IMR-90 (cell line): ENCODE results near the gene ORMDL2. TPM values are rescaled to one million over a fixed set of nuclear protein-coding genes. Genes with fewer than 3 reads are reported as not detected.

Experiments
- ATAC-seq: fragments of 200-7000 bp; cut with Tn5 transposase; 2 replicates; pipeline ENCODE4 v1.9.1; 2020; ENCODE audit warnings: low read depth, mild to moderate bottlenecking, moderate library complexity
- BruUV-seq: library from RNA; stranded (reverse); fragments of 400-500 nt; replicated peaks from 2 replicates; lab custom pipeline; 2021; lab: Mats Ljungman, UMichigan
- CTCF ChIA-PET: fragments of 300-600 bp; formaldehyde crosslinking; extraction: SDS; loops from one replicate; lab custom pipeline; 2021; ENCODE audit warnings: antibody characterized with exemption; lab: Yijun Ruan, JAX
- POLR2A ChIA-PET: fragments of 300-600 bp; sonication (Branson Sonifier 250); formaldehyde crosslinking; loops from one replicate; lab custom pipeline; 2022; ENCODE audit warnings: antibody characterized with exemption; ENCODE audit not compliant: unreplicated experiment; lab: Charles Lee
- DNase-seq: peaks from one replicate; pipeline ENCODE4 v3.0.0; 2013
- H2AFZ ChIP-seq: replicated peaks from 2 replicates; pipeline ENCODE3; 2013; ENCODE audit warnings: low read length, mild to moderate bottlenecking; ENCODE audit not compliant: poor library complexity
- H2AK5ac ChIP-seq: 2 replicates; pipeline ENCODE4 v1.6.1; 2013; ENCODE audit warnings: low read depth, low read length, inconsistent platforms
- H2AK9ac ChIP-seq: replicated peaks from 2 replicates; pipeline ENCODE3; 2013; ENCODE audit warnings: mild to moderate bottlenecking, low read depth, low read length, moderate library complexity; ENCODE audit not compliant: poor library complexity
- H2BK120ac ChIP-seq: 2 replicates; pipeline ENCODE4 v1.6.1; 2013; ENCODE audit warnings: low read depth, low read length, inconsistent platforms
- H2BK15ac ChIP-seq: 3 replicates; pipeline ENCODE4 v1.6.1; 2013; ENCODE audit warnings: low read depth, low read length, inconsistent platforms
- H2BK20ac ChIP-seq: 2 replicates; pipeline ENCODE4 v1.6.1; 2013; ENCODE audit warnings: low read depth, mild to moderate bottlenecking, inconsistent platforms, low read length, moderate library complexity
- H2BK5ac ChIP-seq: 2 replicates; pipeline ENCODE4 v1.6.1; 2013; ENCODE audit warnings: mild to moderate bottlenecking, low read depth, low read length, inconsistent platforms; ENCODE audit not compliant: poor library complexity, severe bottlenecking
- H3K14ac ChIP-seq: replicated peaks from 2 replicates; pipeline ENCODE4 v1.6.1; 2013; ENCODE audit warnings: low read depth, low read length, inconsistent platforms
- H3K18ac ChIP-seq: 2 replicates; pipeline ENCODE4 v1.6.1; 2013; ENCODE audit warnings: low read depth, low read length, control low read depth
- H3K23ac ChIP-seq: 2 replicates; pipeline ENCODE4 v1.6.1; 2013; ENCODE audit warnings: low read depth, low read length, inconsistent platforms
- H3K27ac ChIP-seq: 2 replicates; pipeline ENCODE4 v1.5.1; 2013; ENCODE audit warnings: mild to moderate bottlenecking, control low read depth, low read length; ENCODE audit not compliant: insufficient read depth
- H3K27me3 ChIP-seq: 2 replicates; pipeline ENCODE4 v1.6.1; 2013; ENCODE audit warnings: low read length; ENCODE audit not compliant: control insufficient read depth, insufficient read depth
- H3K36me3 ChIP-seq: 2 replicates; pipeline ENCODE4 v1.6.1; 2013; ENCODE audit warnings: low read length, mixed read lengths; ENCODE audit not compliant: control insufficient read depth, insufficient read depth
- H3K4ac ChIP-seq: 2 replicates; pipeline ENCODE4 v1.6.1; 2013; ENCODE audit warnings: low read depth, low read length, inconsistent platforms
- H3K4me1 ChIP-seq: 2 replicates; pipeline ENCODE4 v1.6.1; 2013; ENCODE audit warnings: low read length, mixed read lengths; ENCODE audit not compliant: control insufficient read depth, insufficient read depth
- H3K4me2 ChIP-seq: 2 replicates; pipeline ENCODE4 v1.6.1; 2013; ENCODE audit warnings: low read depth, mild to moderate bottlenecking, control low read depth, low read length, moderate library complexity
- H3K4me3 ChIP-seq: 2 replicates; pipeline ENCODE4 v1.5.1; 2013; ENCODE audit warnings: low read depth, mild to moderate bottlenecking, control low read depth, low read length, moderate library complexity; ENCODE audit not compliant: insufficient read depth
- H3K56ac ChIP-seq: 2 replicates; pipeline ENCODE4 v1.6.1; 2013; ENCODE audit warnings: low read length, inconsistent platforms; ENCODE audit not compliant: insufficient read depth; ENCODE audit errors: extremely low read depth
- H3K79me1 ChIP-seq, 2 experiments: 2 replicates each; pipeline ENCODE4 v1.6.1; 2013; ENCODE audit warnings: low read length in 2 of 2, inconsistent platforms in 1 of 2, low read depth in 1 of 2
- H3K9ac ChIP-seq: 2 replicates; pipeline ENCODE4 v1.6.1; 2013; ENCODE audit warnings: low read depth, low read length, control low read depth
- H3K9me1 ChIP-seq: 2 replicates; pipeline ENCODE4 v1.6.1; 2013; ENCODE audit warnings: low read length, inconsistent platforms; ENCODE audit not compliant: insufficient read depth
- H3K9me3 ChIP-seq: 2 replicates; pipeline ENCODE4 v1.6.1; 2013; ENCODE audit warnings: low read length; ENCODE audit not compliant: control insufficient read depth, insufficient read depth
- H4K20me1 ChIP-seq: 2 replicates; pipeline ENCODE4 v1.6.1; 2013; ENCODE audit warnings: low read length, inconsistent platforms; ENCODE audit not compliant: insufficient read depth
- H4K5ac ChIP-seq: 2 replicates; pipeline ENCODE4 v1.6.1; 2013; ENCODE audit warnings: mild to moderate bottlenecking, low read depth, low read length, control low read depth
- H4K8ac ChIP-seq, 2 experiments: 2 replicates each; pipeline ENCODE4 v1.6.1; 2013; ENCODE audit warnings: low read depth in 2 of 2, low read length in 2 of 2, control low read depth in 1 of 2, inconsistent platforms in 1 of 2
- H4K91ac ChIP-seq: 2 replicates; pipeline ENCODE4 v1.6.1; 2013; ENCODE audit warnings: low read depth, low read length, inconsistent platforms; ENCODE audit not compliant: insufficient read depth
- BHLHE40 ChIP-seq: fragments of 150-350 bp; IDR thresholded peaks from 2 replicates; pipeline ENCODE4 v1.6.1; 2016; ENCODE audit warnings: mild to moderate bottlenecking, low read depth, low read length
- CEBPB ChIP-seq: IDR thresholded peaks from 2 replicates; pipeline ENCODE4 v1.6.1; 2012; ENCODE audit warnings: low read depth, low read length, improper control_type of control experiment
- CHD1 ChIP-seq: IDR thresholded peaks from 2 replicates; pipeline ENCODE4 v1.6.1; 2012; ENCODE audit warnings: low read depth, low read length, improper control_type of control experiment
- CTCF ChIP-seq: conservative IDR thresholded peaks from 2 replicates; pipeline ENCODE4 v1.5.1; 2012; ENCODE audit warnings: mild to moderate bottlenecking, low read depth, low read length, improper control_type of control experiment
- ELK1 ChIP-seq: fragments of 150-350 bp; IDR thresholded peaks from 2 replicates; pipeline ENCODE4 v1.6.1; 2016; ENCODE audit warnings: low read depth, mild to moderate bottlenecking, low read length, moderate library complexity, borderline replicate concordance
- FOS ChIP-seq: fragments of 150-350 bp; IDR thresholded peaks from 2 replicates; pipeline ENCODE4 v1.6.1; 2016; ENCODE audit warnings: low read depth, low read length
- MAFK ChIP-seq: IDR thresholded peaks from 2 replicates; pipeline ENCODE4 v1.6.1; 2012; ENCODE audit warnings: low read depth, low read length, improper control_type of control experiment
- MAZ ChIP-seq: IDR thresholded peaks from 2 replicates; pipeline ENCODE4 v1.6.1; 2012; ENCODE audit warnings: low read depth, mild to moderate bottlenecking, low read length, improper control_type of control experiment, moderate library complexity, borderline replicate concordance
- MXI1 ChIP-seq: IDR thresholded peaks from 2 replicates; pipeline ENCODE4 v1.6.1; 2012; ENCODE audit warnings: low read depth, mild to moderate bottlenecking, low read length, moderate library complexity, borderline replicate concordance
- NFE2L2 ChIP-seq: fragments of 150-350 bp; IDR thresholded peaks from 2 replicates; pipeline ENCODE4 v1.6.1; 2016; ENCODE audit warnings: low read depth, mild to moderate bottlenecking, low read length
- POLR2A ChIP-seq: IDR thresholded peaks from 2 replicates; pipeline ENCODE4 v1.6.1; 2012; ENCODE audit warnings: mild to moderate bottlenecking, low read depth, low read length
- RAD21 ChIP-seq: IDR thresholded peaks from 2 replicates; pipeline ENCODE4 v1.6.1; 2012; ENCODE audit warnings: low read length, improper control_type of control experiment
- RCOR1 ChIP-seq: IDR thresholded peaks from 2 replicates; pipeline ENCODE4 v1.6.1; 2012; ENCODE audit warnings: mild to moderate bottlenecking, low read length, improper control_type of control experiment; ENCODE audit not compliant: insufficient replicate concordance
- RFX5 ChIP-seq: IDR thresholded peaks from 2 replicates; pipeline ENCODE4 v1.8.0; 2012; ENCODE audit warnings: low read depth, mild to moderate bottlenecking, low read length, moderate library complexity
- SMC3 ChIP-seq: fragments of 150-350 bp; IDR thresholded peaks from 2 replicates; pipeline ENCODE4 v1.6.1; 2016; ENCODE audit warnings: low read depth, mild to moderate bottlenecking, antibody characterized with exemption, low read length, moderate library complexity
- USF2 ChIP-seq: fragments of 150-350 bp; IDR thresholded peaks from 2 replicates; pipeline ENCODE4 v1.6.1; 2017; ENCODE audit warnings: mild to moderate bottlenecking, antibody characterized with exemption, low read length, low read depth
- WGBS, 2 experiments: methylation state at CpG; one replicate each; pipeline versions ENCODE4 v1.1.5 to v1.1.7; 2013; ENCODE audit warnings: missing lambda C conversion rate in 2 of 2; ENCODE audit not compliant: insufficient read length in 1 of 2; ENCODE audit errors: extremely low coverage in 2 of 2; 5-methylcytosine and 5-hydroxymethylcytosine counted together
- dilution Hi-C: fragments of 300-500 bp; cut with HindIII; formaldehyde crosslinking; loops from one replicate; pipeline ENCODE4 v1.14.3; 2018; ENCODE audit warnings: low sequenced_read_pairs; ENCODE audit not compliant: unreplicated experiment
- in situ Hi-C: fragments of 300-500 bp; cut with MboI; formaldehyde crosslinking; loops from 3 replicates; pipeline ENCODE4 v1.14.3; 2019; ENCODE audit warnings: low sequenced_read_pairs, inconsistent platforms, mixed read lengths
- intact Hi-C: fragments of 100-400 bp; cut with micrococcal nuclease; formaldehyde crosslinking; loops from 2 replicates; pipeline ENCODE4 v1.10.0; 2022
- polyA plus RNA-seq, 3 experiments: library from polyadenylated mRNA; depleted of rRNA; stranded (reverse); fragments of >200 nt; gene quantifications; 2 replicates each; pipeline ENCODE4 v1.2.3, GENCODE V29; 2012; ENCODE audit warnings: low replicate concordance in 1 of 3
- total RNA-seq: library from RNA; depleted of rRNA; stranded (reverse); fragments of >200 nt; gene quantifications from 2 replicates; pipeline ENCODE4 v1.2.3, GENCODE V29; 2012

Gene ORMDL2
- total and polyA plus RNA-seq, 2 of the 4 experiments (the other 2 are of a cell fraction), result 20.4 to 39.7 TPM

- Histone ChIP-seq H4K20me1 (no peaks in the 10 kb centered on the region), H3K27me3 (no peaks in the 10 kb centered on the region), H3K14ac (no peak overlapping the region), H2AFZ (no peak overlapping the region), H3K27ac (no peak overlapping the region), H3K9me3 (no peaks in the 10 kb centered on the region), H3K79me1 (peaks cover 4% of the 10 kb centered on the region in 2 experiments), H2AK9ac (no peak overlapping the region), H2AK5ac (no peak overlapping the region), H3K4me2 (no peak overlapping the region), H3K9ac (no peak overlapping the region), H3K4me1 (peaks cover 2% of the 10 kb centered on the region), H3K4ac (no peak overlapping the region), H2BK5ac (no peak overlapping the region), H2BK120ac (no peak overlapping the region), H3K56ac (no peak overlapping the region), H3K18ac (no peak overlapping the region), H2BK20ac (no peak overlapping the region), H3K9me1 (peaks cover 8% of the 10 kb centered on the region; the same call in 1 of the 2 replicates), H4K91ac (no peak overlapping the region), H3K4me3 (no peak overlapping the region), H4K8ac (no peak overlapping the region), H3K23ac (no peak overlapping the region), H3K36me3 (no peaks in the 10 kb centered on the region), H4K5ac (no peak overlapping the region), H2BK15ac (no peak overlapping the region)
- in situ Hi-C loops (no loop called here), intact Hi-C loops (loop anchor here (5.0 kb wide), 2 partner anchors 35 to 60 kb away; no protein-coding TSS in a partner anchor), dilution Hi-C loops (no loop called here)
- POLR2A ChIA-PET, result no interaction called here
- no TSS peak for BruUV-seq
- no CpG with 5 or more reads among the region's 1 CpG for WGBS, 2 experiments
- DNase-seq (no peak), ATAC-seq (no peak)
- TF ChIP-seq MAFK (no peak), NFE2L2 (no peak), RAD21 (no peak), BHLHE40 (no peak), USF2 (no peak), MXI1 (no peak), CHD1 (no peak), MAZ (no peak), RCOR1 (no peak), CTCF (no peak), FOS (no peak), RFX5 (no peak), SMC3 (no peak), ELK1 (no peak), CEBPB (no peak), POLR2A (no peak)
- CTCF ChIA-PET, result interaction anchor here (0.7 kb wide), 2 partner anchors 106 to 134 kb away, joined by 3 read pairs; no protein-coding TSS in a partner anchor
Measured at GRCh38 chr12:55852740-55853139, 34.9 kb downstream of the ORMDL2 start.
